Suprapubic skin (tissue), 4 donors: ENCODE measurements around the gene PHOSPHO1.

ENCODE experiments used
- CTCF ChIP-seq, 2 donors: fragments of 200-600 bp in 1 of 2; fragments of 450-650 bp in 1 of 2; sonication (generic) in 1 of 2; IDR thresholded peaks; one replicate each; pipeline ENCODE4 v1.5.1; 2016 to 2019; ENCODE audit warnings: antibody characterized with exemption in 2 of 2, mild to moderate bottlenecking in 1 of 2, moderate library complexity in 1 of 2
- POLR2A ChIP-seq, 2 donors: fragments of 450-650 bp; IDR thresholded peaks; one replicate each; pipeline ENCODE4 v1.6.1; 2017; ENCODE audit warnings: antibody characterized with exemption in 2 of 2, mild to moderate bottlenecking in 2 of 2, moderate library complexity in 2 of 2
- POLR2AphosphoS5 ChIP-seq, 3 donors: sonication (generic); formaldehyde crosslinking; IDR thresholded peaks; one replicate each; pipeline ENCODE4 v1.6.1; 2017; ENCODE audit warnings: antibody characterized with exemption in 3 of 3

- TF ChIP-seq POLR2A (IDR thresholded peaks at IDR 0.05): no peak
- no peak for TF ChIP-seq CTCF (IDR thresholded peaks at IDR 0.05)
- TF ChIP-seq POLR2AphosphoS5 (IDR thresholded peaks at IDR 0.05): no peak
Observed at GRCh38 chr17:49260011-49260816, 29.6 kb upstream of the PHOSPHO1 start.
